ENCODE measurements around the gene RASL12. TPM values are rescaled to one million over a fixed set of nuclear protein-coding genes. Genes with fewer than 3 reads are reported as not detected.
A peak's percentile ranks its signal among the peaks of the same experiment; 100 is the strongest.

RASL12 gene
- polyA plus RNA-seq, 3 donors = not detected

GRCh38 chr15:65079580-65079979 is 11.8 kb upstream of the RASL12 start:
- Mint-ChIP-seq H3K4me3 (no peak overlapping the region), H3K9me3 (peaks cover 2 to 7% (median 5%) of the 10 kb centered on the region in 7 donors), H3K36me3 (peaks cover 0 to 3% of the 10 kb centered on the region in 2 donors), H3K27me3 (ENCODE audit: low read depth in 3 of 3) (peaks cover 40 to 73% (median 43%) of the 10 kb centered on the region in 3 donors), H3K27ac (no peak overlapping the region), H3K4me1 (peaks cover 12% of the 10 kb centered on the region)
- intact Hi-C loops (cut with micrococcal nuclease) = no loop called here
- Histone ChIP-seq H4K20me1 (ENCODE audit: insufficient read depth, low read length) (no peaks in the 10 kb centered on the region), H3K9ac (ENCODE audit: insufficient read depth, low read length, poor library complexity, severe bottlenecking) (no peak overlapping the region), H3K9me3 (replicated peaks in 1 of 2; ENCODE audit: control insufficient read depth in 1 of 2, insufficient read depth in 1 of 2, low read length in 2 of 2) (peaks cover 0 to 7% of the 10 kb centered on the region in 2 donors), H3K27me3 (ENCODE audit: control insufficient read depth in 2 of 2, insufficient read depth in 2 of 2, low read length in 2 of 2) (peaks cover 5 to 38% of the 10 kb centered on the region in 2 donors), H3K79me2 (ENCODE audit: insufficient read depth, low read length) (no peaks in the 10 kb centered on the region), H3K4me1 (ENCODE audit: control insufficient read depth in 1 of 2, insufficient read depth in 2 of 2, low read length in 2 of 2) (peaks cover 4 to 6% of the 10 kb centered on the region in 2 donors), H3K36me3 (replicated peaks in 1 of 2; ENCODE audit: control insufficient read depth in 1 of 2, insufficient read depth in 2 of 2, low read length in 2 of 2) (no peaks in the 10 kb centered on the region), H3K4me2 (replicated peaks; ENCODE audit: extremely low read depth, low read length, poor library complexity, severe bottlenecking) (no peak overlapping the region), H3K27ac (ENCODE audit: low read depth in 1 of 2, low read length in 2 of 2) (no peak overlapping the region), H2AFZ (ENCODE audit: insufficient read depth, low read depth, low read length, poor library complexity, severe bottlenecking) (no peak overlapping the region), H3K4me3 (replicated peaks in 1 of 3; ENCODE audit: low read depth in 2 of 3, low read length in 3 of 3) (no peak overlapping the region)
- no peak for TF ChIP-seq CTCF (IDR thresholded peaks at IDR 0.05)
- 87% methylated on average over 4 of the region's 5 CpGs for WGBS (ENCODE audit: insufficient coverage)
- DNase-seq = no peak

GRCh38 chr15:65077981-65078352 is 10.2 kb upstream of the RASL12 start:
- Histone ChIP-seq H3K79me2 (ENCODE audit: insufficient read depth, low read length) (no peaks in the 10 kb centered on the region), H4K20me1 (ENCODE audit: insufficient read depth, low read length) (no peaks in the 10 kb centered on the region), H3K27me3 (ENCODE audit: control insufficient read depth in 2 of 2, insufficient read depth in 2 of 2, low read length in 2 of 2) (peaks cover 5 to 29% of the 10 kb centered on the region in 2 donors), H2AFZ (ENCODE audit: insufficient read depth, low read depth, low read length, poor library complexity, severe bottlenecking) (peak overlapping the region; percentile 81), H3K27ac (ENCODE audit: low read depth in 1 of 2, low read length in 2 of 2) (no peak overlapping the region), H3K9ac (ENCODE audit: insufficient read depth, low read length, poor library complexity, severe bottlenecking) (peak overlapping the region; percentile 53), H3K9me3 (replicated peaks in 1 of 2; ENCODE audit: control insufficient read depth in 1 of 2, insufficient read depth in 1 of 2, low read length in 2 of 2) (peaks cover 0 to 7% of the 10 kb centered on the region in 2 donors), H3K4me2 (replicated peaks; ENCODE audit: extremely low read depth, low read length, poor library complexity, severe bottlenecking) (peak overlapping the region; percentile 57), H3K4me1 (ENCODE audit: control insufficient read depth in 1 of 2, insufficient read depth in 2 of 2, low read length in 2 of 2) (peaks cover 4 to 6% of the 10 kb centered on the region in 2 donors), H3K4me3 (replicated peaks in 1 of 3; ENCODE audit: low read depth in 2 of 3, low read length in 3 of 3) (peak overlapping the region in 1 of 3 experiments; percentile 44), H3K36me3 (replicated peaks in 1 of 2; ENCODE audit: control insufficient read depth in 1 of 2, insufficient read depth in 2 of 2, low read length in 2 of 2) (no peaks in the 10 kb centered on the region)
- DNase-seq = peak; percentile 24 to 42 (median 25)
- H3K27me3 Mint-ChIP-seq (ENCODE audit: low read depth in 3 of 3) = peaks cover 34 to 58% (median 37%) of the 10 kb centered on the region in 3 donors
- peaks cover 12% of the 10 kb centered on the region for H3K4me1 Mint-ChIP-seq
- peaks cover 0 to 3% of the 10 kb centered on the region in 2 donors for H3K36me3 Mint-ChIP-seq
- peaks cover 2 to 7% (median 5%) of the 10 kb centered on the region in 7 donors for H3K9me3 Mint-ChIP-seq
- H3K4me3 Mint-ChIP-seq = peak overlapping the region; percentile 51 to 83
- intact Hi-C loops (cut with micrococcal nuclease) = no loop called here
- no peak for TF ChIP-seq CTCF (IDR thresholded peaks at IDR 0.05)
- no peak overlapping the region for H3K27ac Mint-ChIP-seq
- 19% methylated on average over 21 of the region's 24 CpGs for WGBS (ENCODE audit: insufficient coverage)

Measured in CD14-positive monocyte (primary cell).